GM19240 (cell line): ENCODE measurements around the gene IKZF2.
"Not testable (repeated sequence)": the region's sequence is repeated elsewhere in the genome, so short reads cannot be mapped to it uniquely, and the experiment has no call there.

Source experiments
- DNase-seq: peaks from one replicate; pipeline ENCODE4 v3.0.0; 2011; ENCODE audit warnings: low spot score; ENCODE audit not compliant: insufficient read length

IKZF2 gene

GRCh38 chr2:213043566-213043965, 107.8 kb downstream of the IKZF2 start:
- no peak for DNase-seq

GRCh38 chr2:213042262-213042661, 109.2 kb downstream of the IKZF2 start:
- no peak for DNase-seq

GRCh38 chr2:213036836-213037235, 114.6 kb downstream of the IKZF2 start:
- DNase-seq = no peak

GRCh38 chr2:213034585-213034984, 116.8 kb downstream of the IKZF2 start:
- DNase-seq = no peak

- DNase-seq = no peak
Measured at GRCh38 chr2:213032607-213033006, 118.8 kb downstream of the IKZF2 start.

- no peak for DNase-seq
Measured at GRCh38 chr2:213022987-213023386, 128.4 kb downstream of the IKZF2 start.

GRCh38 chr2:213021971-213022899, 129.2 kb downstream of the IKZF2 start:
- DNase-seq = no peak

GRCh38 chr2:213020913-213021312, 130.5 kb downstream of the IKZF2 start:
- DNase-seq = not testable (repeated sequence)

GRCh38 chr2:213020268-213020667, 131.1 kb downstream of the IKZF2 start:
- no peak for DNase-seq

GRCh38 chr2:213019368-213019767, 132.0 kb downstream of the IKZF2 start:
- DNase-seq = no peak

- DNase-seq = no peak
Measured at GRCh38 chr2:213018340-213018901, 133.0 kb downstream of the IKZF2 start.

GRCh38 chr2:213017404-213017803, 134.0 kb downstream of the IKZF2 start:
- no peak for DNase-seq

GRCh38 chr2:213016984-213017351, 134.4 kb downstream of the IKZF2 start:
- no peak for DNase-seq

GRCh38 chr2:213016166-213016983, 135.0 kb downstream of the IKZF2 start:
- DNase-seq = no peak

- no peak for DNase-seq
Measured at GRCh38 chr2:213015387-213016165, 135.8 kb downstream of the IKZF2 start.

- no peak for DNase-seq
Measured at GRCh38 chr2:213013979-213014378, 137.4 kb downstream of the IKZF2 start.

- DNase-seq = no peak
Measured at GRCh38 chr2:213011505-213011904, 139.9 kb downstream of the IKZF2 start.

- no peak for DNase-seq
Measured at GRCh38 chr2:213010106-213010779, 141.2 kb downstream of the IKZF2 start.

GRCh38 chr2:213007290-213007838, 144.0 kb downstream of the IKZF2 start:
- no peak for DNase-seq

- DNase-seq = no peak
Measured at GRCh38 chr2:213004197-213004821, 147.1 kb downstream of the IKZF2 start.
